HG03558 (cell line): Measurements from ENCODE around the gene LRMDA.

Source experiments
- ATAC-seq: cut with Tn5 transposase; IDR thresholded peaks from one replicate; pipeline ENCODE4 v1.9.1; 2021; ENCODE audit warnings: moderate number of reproducible peaks; ENCODE audit not compliant: unreplicated experiment; ENCODE audit errors: extremely low read depth

LRMDA gene

GRCh38 chr10:75827587-75828021 is 396.2 kb downstream of the LRMDA start:
- ATAC-seq: no peak

GRCh38 chr10:75828413-75828812 is 397.0 kb downstream of the LRMDA start:
- no peak for ATAC-seq

DNA sequence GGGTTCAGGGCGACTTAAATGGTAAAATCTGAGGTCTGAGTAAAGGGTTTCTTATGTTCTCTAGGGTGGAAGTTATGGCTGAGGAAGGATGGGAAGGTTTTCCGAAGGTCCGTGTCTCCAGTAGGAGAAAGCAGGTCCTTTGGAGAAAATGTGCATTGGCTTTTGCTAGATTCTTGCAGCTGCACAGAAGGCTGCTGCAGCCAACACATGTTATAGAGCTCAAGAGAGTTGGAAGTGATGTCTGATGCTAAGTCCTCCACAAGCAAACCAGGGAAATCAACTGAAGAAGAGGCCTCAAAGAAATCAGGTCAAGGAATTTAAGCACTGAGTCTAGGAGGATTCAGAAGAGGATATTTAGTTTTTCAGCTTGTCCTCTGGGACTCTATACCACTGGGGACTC is 404.6 kb downstream of the LRMDA start:
- ATAC-seq: no peak

DNA sequence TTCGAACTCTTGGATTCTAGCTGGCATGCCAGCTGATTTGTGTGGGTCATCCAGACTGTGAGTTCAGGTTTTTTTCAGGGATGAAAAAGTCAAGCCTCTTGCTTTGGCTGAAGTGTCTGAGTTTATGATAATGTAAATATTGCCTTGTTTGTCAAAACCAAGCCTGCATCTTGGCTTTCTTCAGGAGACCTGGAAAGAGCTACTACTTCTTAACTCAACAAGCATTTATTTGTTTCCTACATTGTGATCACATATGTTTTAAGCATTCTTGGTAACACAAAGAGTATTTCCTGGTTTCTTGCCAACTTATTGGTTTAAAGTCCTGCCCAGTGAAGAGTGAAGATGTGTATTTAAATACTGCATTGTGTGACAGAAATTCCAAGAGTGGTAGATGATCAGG is 407.1 kb downstream of the LRMDA start:
- no peak for ATAC-seq

DNA sequence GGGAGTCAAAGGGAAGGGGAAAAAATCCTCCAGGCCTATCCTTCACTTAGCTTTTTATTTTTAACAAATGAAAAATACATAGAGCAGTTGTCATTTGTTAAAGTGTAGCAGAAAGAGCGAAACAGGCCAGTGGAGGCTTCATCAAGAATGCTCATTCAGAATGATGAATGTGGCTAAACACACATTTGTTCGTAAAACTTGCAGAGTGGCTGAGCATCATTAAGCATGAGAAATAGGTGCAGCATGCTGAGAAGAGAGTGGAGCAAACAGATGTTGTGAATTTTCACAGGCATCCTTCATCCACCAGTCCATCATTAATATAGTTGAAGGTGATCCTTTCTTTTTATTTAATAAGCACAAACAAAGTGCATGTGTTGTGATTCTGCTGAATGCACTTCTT is 407.6 kb downstream of the LRMDA start:
- ATAC-seq: no peak

- ATAC-seq: no peak
Measured at GRCh38 chr10:75841266-75841665, 409.8 kb downstream of the LRMDA start.

DNA sequence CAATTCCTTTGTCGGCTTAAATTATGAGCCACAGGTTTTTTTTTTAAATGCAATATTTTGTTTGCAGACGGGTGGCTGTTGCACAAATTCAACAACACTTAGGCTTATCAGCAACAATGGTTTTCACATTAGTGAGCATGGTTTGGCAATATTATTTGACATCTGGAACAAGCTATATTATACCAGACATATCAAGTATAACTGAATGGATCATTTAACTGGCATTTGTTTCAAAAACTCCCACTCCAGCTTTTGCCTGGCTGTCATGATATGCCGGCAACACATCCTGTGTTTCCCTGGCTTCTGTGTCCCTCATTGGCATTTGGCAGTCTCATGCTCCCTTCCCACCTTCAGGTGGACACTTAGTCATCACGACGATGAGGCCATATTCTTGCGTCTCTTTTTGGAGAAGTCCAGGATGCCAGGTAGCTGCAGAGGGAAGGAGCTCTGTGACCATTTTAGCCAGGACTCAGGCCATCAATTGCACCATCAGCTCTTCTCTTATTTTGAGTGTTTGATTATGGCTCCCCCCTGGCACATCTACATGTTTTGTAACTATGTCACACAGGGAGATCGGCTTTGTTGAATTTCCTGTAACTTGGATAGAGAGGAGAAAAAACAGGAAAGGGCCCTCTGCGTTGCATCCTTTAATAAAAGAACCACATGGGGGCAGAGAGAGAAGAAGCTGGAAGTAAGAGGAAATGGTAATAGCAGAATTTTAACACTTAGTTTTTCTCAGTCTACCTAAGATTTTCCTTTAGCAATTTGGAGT is 413.9 kb downstream of the LRMDA start:
- ATAC-seq: no peak

GRCh38 chr10:75847477-75847876 is 416.1 kb downstream of the LRMDA start:
- no peak for ATAC-seq

GRCh38 chr10:75851580-75852345 is 420.3 kb downstream of the LRMDA start:
- no peak for ATAC-seq

GRCh38 chr10:75852851-75853484 is 421.5 kb downstream of the LRMDA start:
- no peak for ATAC-seq

GRCh38 chr10:75857269-75857846 is 425.9 kb downstream of the LRMDA start:
- ATAC-seq: no peak

DNA sequence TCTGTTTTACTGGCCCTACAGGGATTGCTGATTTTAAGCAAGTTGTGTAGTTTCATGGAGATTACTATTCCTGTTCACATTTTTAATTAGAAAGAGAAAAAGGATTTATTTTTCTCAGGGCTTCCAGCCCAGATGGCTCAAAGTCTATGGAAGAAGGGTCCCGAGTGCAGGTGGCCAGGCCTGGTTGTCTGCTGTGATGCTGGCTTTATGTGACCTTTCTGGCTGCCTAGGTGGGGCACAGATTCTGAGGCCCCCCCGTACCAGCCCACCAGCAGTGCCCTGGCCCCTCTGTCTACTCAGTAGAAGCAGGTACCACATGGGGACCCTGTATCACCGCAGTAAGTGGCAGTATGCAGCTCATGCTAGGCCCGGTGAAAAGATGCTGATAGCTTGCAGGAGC is 426.5 kb downstream of the LRMDA start:
- ATAC-seq: no peak

GRCh38 chr10:75858339-75858738 is 426.9 kb downstream of the LRMDA start:
- no peak for ATAC-seq

GRCh38 chr10:75859141-75859540 is 427.7 kb downstream of the LRMDA start:
- no peak for ATAC-seq

DNA sequence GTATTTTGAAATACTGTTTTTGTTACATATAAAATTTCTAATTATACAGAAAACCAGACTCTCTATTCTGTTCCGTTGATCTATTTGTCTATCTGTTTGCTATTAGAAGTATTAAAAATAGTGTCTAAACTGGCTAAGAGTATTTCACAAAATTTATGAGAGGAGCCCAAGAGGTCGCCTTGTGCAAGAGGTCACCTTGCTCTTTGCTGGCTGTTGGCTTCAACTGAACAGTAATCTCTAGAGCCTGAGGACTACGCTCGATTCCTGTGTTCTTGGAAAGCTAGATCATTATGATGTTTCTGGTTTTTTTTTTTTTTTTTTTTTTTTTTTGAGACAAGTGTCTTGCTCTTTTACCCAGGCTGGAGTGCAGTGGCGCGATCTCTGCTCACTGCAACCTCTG is 428.6 kb downstream of the LRMDA start:
- ATAC-seq: no peak

- no peak for ATAC-seq
Measured at GRCh38 chr10:75861582-75861981, 430.2 kb downstream of the LRMDA start.

- no peak for ATAC-seq
Measured at GRCh38 chr10:75862935-75863334, 431.5 kb downstream of the LRMDA start.

- no peak for ATAC-seq
Measured at GRCh38 chr10:75864717-75865116, 433.3 kb downstream of the LRMDA start.

DNA sequence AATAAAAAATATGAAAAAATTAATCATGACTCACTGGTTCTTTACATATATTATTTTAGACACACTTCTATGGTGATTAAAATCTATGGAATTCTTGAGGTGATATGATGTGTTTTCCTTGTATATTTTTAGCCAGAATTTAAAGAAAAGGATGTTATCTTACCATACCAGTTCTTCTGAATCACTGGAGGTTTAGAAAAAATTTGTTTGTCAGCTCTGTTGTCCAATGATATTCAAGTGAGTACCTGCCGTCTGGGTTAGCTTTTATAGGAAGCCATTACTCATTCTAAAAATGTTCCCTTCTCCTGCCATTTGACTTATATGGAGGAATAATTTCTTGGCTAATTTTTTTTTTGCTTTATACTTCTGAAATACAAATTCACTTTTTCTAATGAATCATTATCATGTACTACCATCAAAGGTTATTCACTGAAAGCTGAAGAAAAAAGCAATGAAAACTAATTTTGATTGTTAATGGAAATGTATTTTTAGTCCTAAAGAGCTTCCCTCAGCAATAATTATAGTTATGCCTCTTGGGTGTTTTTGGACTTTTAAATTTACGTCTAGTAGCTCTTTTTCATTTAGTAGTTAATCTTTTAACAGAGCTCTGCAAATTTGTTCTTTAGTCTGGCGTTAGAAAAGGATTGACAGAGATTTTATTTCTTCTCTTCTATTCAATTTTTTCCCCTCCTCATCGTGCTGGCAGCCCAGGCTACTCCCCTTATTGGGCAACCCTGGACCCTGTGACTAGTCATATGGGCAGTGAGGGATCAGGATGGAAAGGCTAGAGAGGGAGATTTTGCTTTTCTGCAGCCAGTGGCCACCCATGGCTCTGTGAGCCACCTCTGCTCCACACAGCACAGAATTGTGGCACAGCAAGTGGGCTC is 434.2 kb downstream of the LRMDA start:
- no peak for ATAC-seq

- no peak for ATAC-seq
Measured at GRCh38 chr10:75866300-75866625, 434.8 kb downstream of the LRMDA start.
